Liver (tissue), 9 donors: ENCODE data around the gene DEPDC5. TPM values are rescaled to one million over a fixed set of nuclear protein-coding genes. Genes with fewer than 3 reads are reported as not detected.

ENCODE experiments used
- DNase-seq: peaks from one replicate; pipeline ENCODE4 v3.0.0-alpha.2; 2017; ENCODE audit warnings: low spot score
- H3K27ac ChIP-seq, 2 donors: one replicate each; pipeline ENCODE4 v1.7.0; 2013; ENCODE audit warnings: inconsistent platforms in 2 of 2, low read length in 2 of 2, control low read depth in 1 of 2, low read depth in 1 of 2, mild to moderate bottlenecking in 1 of 2
- H3K27me3 ChIP-seq, 4 donors: one replicate each; pipeline versions ENCODE4 v1.6.1 to v1.7.0; 2013; ENCODE audit warnings: low read length in 3 of 4, inconsistent platforms in 1 of 4, mild to moderate bottlenecking in 1 of 4, moderate library complexity in 1 of 4; ENCODE audit not compliant: control insufficient read depth in 4 of 4, insufficient read depth in 4 of 4
- H3K36me3 ChIP-seq, 4 donors: one replicate each; pipeline versions ENCODE4 v1.6.1 to v1.7.0; 2013; ENCODE audit warnings: low read length in 3 of 4, mild to moderate bottlenecking in 3 of 4, low read depth in 1 of 4, moderate library complexity in 1 of 4; ENCODE audit not compliant: control insufficient read depth in 4 of 4, insufficient read depth in 3 of 4
- H3K4me1 ChIP-seq, 4 donors: one replicate each; pipeline versions ENCODE4 v1.6.1 to v1.7.0; 2013; ENCODE audit warnings: low read length in 3 of 4, mild to moderate bottlenecking in 3 of 4, moderate library complexity in 1 of 4; ENCODE audit not compliant: control insufficient read depth in 4 of 4, insufficient read depth in 4 of 4
- H3K4me3 ChIP-seq, 3 donors: one replicate each; pipeline versions ENCODE4 v1.6.1 to v1.7.0; 2013; ENCODE audit warnings: low read length in 3 of 3, control low read depth in 1 of 3, low read depth in 1 of 3, mild to moderate bottlenecking in 1 of 3
- H3K9ac ChIP-seq, 2 donors: one replicate each; pipeline ENCODE4 v1.7.0; 2013; ENCODE audit warnings: low read length in 2 of 2, mild to moderate bottlenecking in 2 of 2, moderate library complexity in 2 of 2, control low read depth in 1 of 2, low read depth in 1 of 2
- H3K9me3 ChIP-seq, 4 donors: one replicate each; pipeline versions ENCODE4 v1.6.1 to v1.7.0; 2013; ENCODE audit warnings: low read length in 3 of 4; ENCODE audit not compliant: control insufficient read depth in 4 of 4
- EGR1 ChIP-seq, 2 donors: IDR thresholded peaks; 2 replicates each; pipeline ENCODE4 v1.6.1; 2016 to 2018; ENCODE audit warnings: antibody characterized with exemption in 2 of 2, low read depth in 2 of 2
- FOXA1 ChIP-seq: IDR thresholded peaks from 2 replicates; pipeline ENCODE4 v1.6.1; 2016; ENCODE audit warnings: antibody characterized with exemption
- FOXA2 ChIP-seq: IDR thresholded peaks from 2 replicates; pipeline ENCODE4 v1.6.1; 2016; ENCODE audit warnings: antibody characterized with exemption
- GABPA ChIP-seq, 2 donors: IDR thresholded peaks in 1 of 2; conservative IDR thresholded peaks in 1 of 2; 2 replicates each; pipeline ENCODE4 v1.6.1; 2016; ENCODE audit warnings: antibody characterized with exemption in 2 of 2, mild to moderate bottlenecking in 1 of 2, moderate library complexity in 1 of 2
- HNF4A ChIP-seq, 2 donors: conservative IDR thresholded peaks; 2 replicates each; pipeline ENCODE4 v1.6.1; 2016; ENCODE audit warnings: antibody characterized with exemption in 2 of 2, mild to moderate bottlenecking in 2 of 2
- HNF4G ChIP-seq: IDR thresholded peaks from 2 replicates; pipeline ENCODE4 v1.6.1; 2016; ENCODE audit warnings: antibody characterized with exemption
- JUND ChIP-seq, 2 donors: IDR thresholded peaks; 2 replicates each; pipeline ENCODE4 v1.6.1; 2016; ENCODE audit warnings: antibody characterized with exemption in 2 of 2
- MAX ChIP-seq: IDR thresholded peaks from 2 replicates; pipeline ENCODE4 v1.6.1; 2016; ENCODE audit warnings: antibody characterized with exemption
- NR2F2 ChIP-seq: IDR thresholded peaks from 2 replicates; pipeline ENCODE4 v1.6.1; 2016; ENCODE audit warnings: antibody characterized with exemption
- RAD21 ChIP-seq, 2 donors: IDR thresholded peaks; 2 replicates each; pipeline ENCODE4 v1.6.1; 2016; ENCODE audit warnings: antibody characterized with exemption in 2 of 2, mild to moderate bottlenecking in 2 of 2
- REST ChIP-seq: IDR thresholded peaks from 2 replicates; pipeline ENCODE4 v1.6.1; 2016; ENCODE audit warnings: antibody characterized with exemption, mild to moderate bottlenecking
- RXRA ChIP-seq, 2 donors: IDR thresholded peaks; 2 replicates each; pipeline ENCODE4 v1.6.1; 2017 to 2018; ENCODE audit warnings: antibody characterized with exemption in 2 of 2, mild to moderate bottlenecking in 1 of 2
- SP1 ChIP-seq: IDR thresholded peaks from 2 replicates; pipeline ENCODE4 v1.6.1; 2018; ENCODE audit warnings: antibody characterized with exemption, mild to moderate bottlenecking
- TAF1 ChIP-seq: conservative IDR thresholded peaks from 2 replicates; pipeline ENCODE4 v1.6.1; 2016; ENCODE audit warnings: antibody characterized with exemption, mild to moderate bottlenecking
- YY1 ChIP-seq: IDR thresholded peaks from 2 replicates; pipeline ENCODE4 v1.6.1; 2016; ENCODE audit warnings: antibody characterized with exemption, mild to moderate bottlenecking
- WGBS: extraction: QIAGEN DNeasy Blood & Tissue Kit; methylation state at CpG from one replicate; pipeline ENCODE4 v1.1.7; 2013; 5-methylcytosine and 5-hydroxymethylcytosine counted together
- polyA plus RNA-seq, 2 donors: library from polyadenylated mRNA; stranded (reverse) in 1 of 2; unstranded in 1 of 2; fragments of 200-250 nt in 1 of 2; fragments of >200 nt in 1 of 2; fragmentation: Nextera tagmentation in 1 of 2; extraction: Ambion mirVana in 1 of 2; gene quantifications; one replicate each; pipeline versions ENCODE4 v1.2.1 to v1.2.3, GENCODE V29; 2013 to 2015
- total RNA-seq, 2 donors: library from RNA; depleted of rRNA; stranded (reverse); fragments of >200 nt; gene quantifications; one replicate each; pipeline ENCODE4 v1.2.3, GENCODE V29; 2014
- TF ChIP-seq, protein P1 (sequence below): fragments of 150-350 bp; IDR thresholded peaks from 2 replicates; pipeline ENCODE4 v1.5.1; 2017; ENCODE audit warnings: improper control_type of control experiment, low read depth, low read length; ENCODE audit not compliant: missing input control
- TF ChIP-seq, protein P2 (sequence below): IDR thresholded peaks from 2 replicates; pipeline ENCODE4 v1.6.1; 2016; ENCODE audit warnings: antibody characterized with exemption
- TF ChIP-seq, protein P3 (sequence below): IDR thresholded peaks from 2 replicates; pipeline ENCODE4 v1.6.1; 2016; ENCODE audit warnings: antibody characterized with exemption
- donor health status: healthy.
- donor health status: healthy.
- donor health status: healthy.
- donor health status: healthy.
- donor health status: healthy.

DEPDC5 gene
- total and polyA plus RNA-seq, 4 donors = 5.5 to 19.4 (median 12.6) TPM

GRCh38 chr22:31719850-31720471 is 33.9 kb upstream of the DEPDC5 start:
- no peaks in the 10 kb centered on the region for H3K27me3 ChIP-seq
- TF ChIP-seq JUND (IDR thresholded peaks at IDR 0.05) (no peak), REST (no peak), RXRA (IDR thresholded peaks at IDR 0.05) (no peak), GABPA (IDR thresholded peaks at IDR 0.05 in 1 of 2, conservative IDR thresholded peaks at IDR 0.05 in 1 of 2) (no peak)
- TF ChIP-seq, protein P1, sequence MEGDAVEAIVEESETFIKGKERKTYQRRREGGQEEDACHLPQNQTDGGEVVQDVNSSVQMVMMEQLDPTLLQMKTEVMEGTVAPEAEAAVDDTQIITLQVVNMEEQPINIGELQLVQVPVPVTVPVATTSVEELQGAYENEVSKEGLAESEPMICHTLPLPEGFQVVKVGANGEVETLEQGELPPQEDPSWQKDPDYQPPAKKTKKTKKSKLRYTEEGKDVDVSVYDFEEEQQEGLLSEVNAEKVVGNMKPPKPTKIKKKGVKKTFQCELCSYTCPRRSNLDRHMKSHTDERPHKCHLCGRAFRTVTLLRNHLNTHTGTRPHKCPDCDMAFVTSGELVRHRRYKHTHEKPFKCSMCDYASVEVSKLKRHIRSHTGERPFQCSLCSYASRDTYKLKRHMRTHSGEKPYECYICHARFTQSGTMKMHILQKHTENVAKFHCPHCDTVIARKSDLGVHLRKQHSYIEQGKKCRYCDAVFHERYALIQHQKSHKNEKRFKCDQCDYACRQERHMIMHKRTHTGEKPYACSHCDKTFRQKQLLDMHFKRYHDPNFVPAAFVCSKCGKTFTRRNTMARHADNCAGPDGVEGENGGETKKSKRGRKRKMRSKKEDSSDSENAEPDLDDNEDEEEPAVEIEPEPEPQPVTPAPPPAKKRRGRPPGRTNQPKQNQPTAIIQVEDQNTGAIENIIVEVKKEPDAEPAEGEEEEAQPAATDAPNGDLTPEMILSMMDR = no peak
- no peaks in the 10 kb centered on the region for H3K9me3 ChIP-seq
- 92% methylated on average over 7 of the region's 7 CpGs for WGBS
- peaks cover 6 to 55% (median 41%) of the 10 kb centered on the region in 4 donors for H3K36me3 ChIP-seq
- no peak overlapping the region for H3K4me3 ChIP-seq
- H3K9ac ChIP-seq = no peak overlapping the region
- no peak overlapping the region for H3K27ac ChIP-seq
- no peak for DNase-seq
- H3K4me1 ChIP-seq = no peaks in the 10 kb centered on the region

GRCh38 chr22:31723723-31724122 is 30.1 kb upstream of the DEPDC5 start:
- Histone ChIP-seq H3K36me3 (peaks cover 3 to 35% (median 21%) of the 10 kb centered on the region in 4 donors), H3K4me1 (no peaks in the 10 kb centered on the region)
- TF ChIP-seq REST (no peak), JUND (IDR thresholded peaks at IDR 0.05) (no peak), NR2F2 (no peak), HNF4G (no peak), GABPA (IDR thresholded peaks at IDR 0.05 in 1 of 2, conservative IDR thresholded peaks at IDR 0.05 in 1 of 2) (no peak), RAD21 (IDR thresholded peaks at IDR 0.05) (no peak), SP1 (no peak), FOXA1 (no peak), HNF4A (conservative IDR thresholded peaks at IDR 0.05) (no peak), FOXA2 (no peak), YY1 (no peak), RXRA (IDR thresholded peaks at IDR 0.05) (no peak), TAF1 (no peak), EGR1 (IDR thresholded peaks at IDR 0.05; ENCODE audit: low read depth in 2 of 2) (no peak), MAX (no peak)
- TF ChIP-seq, protein P2, sequence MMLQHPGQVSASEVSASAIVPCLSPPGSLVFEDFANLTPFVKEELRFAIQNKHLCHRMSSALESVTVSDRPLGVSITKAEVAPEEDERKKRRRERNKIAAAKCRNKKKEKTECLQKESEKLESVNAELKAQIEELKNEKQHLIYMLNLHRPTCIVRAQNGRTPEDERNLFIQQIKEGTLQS = no peak
- TF ChIP-seq, protein P3, sequence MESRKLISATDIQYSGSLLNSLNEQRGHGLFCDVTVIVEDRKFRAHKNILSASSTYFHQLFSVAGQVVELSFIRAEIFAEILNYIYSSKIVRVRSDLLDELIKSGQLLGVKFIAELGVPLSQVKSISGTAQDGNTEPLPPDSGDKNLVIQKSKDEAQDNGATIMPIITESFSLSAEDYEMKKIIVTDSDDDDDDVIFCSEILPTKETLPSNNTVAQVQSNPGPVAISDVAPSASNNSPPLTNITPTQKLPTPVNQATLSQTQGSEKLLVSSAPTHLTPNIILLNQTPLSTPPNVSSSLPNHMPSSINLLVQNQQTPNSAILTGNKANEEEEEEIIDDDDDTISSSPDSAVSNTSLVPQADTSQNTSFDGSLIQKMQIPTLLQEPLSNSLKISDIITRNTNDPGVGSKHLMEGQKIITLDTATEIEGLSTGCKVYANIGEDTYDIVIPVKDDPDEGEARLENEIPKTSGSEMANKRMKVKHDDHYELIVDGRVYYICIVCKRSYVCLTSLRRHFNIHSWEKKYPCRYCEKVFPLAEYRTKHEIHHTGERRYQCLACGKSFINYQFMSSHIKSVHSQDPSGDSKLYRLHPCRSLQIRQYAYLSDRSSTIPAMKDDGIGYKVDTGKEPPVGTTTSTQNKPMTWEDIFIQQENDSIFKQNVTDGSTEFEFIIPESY = no peak
- TF ChIP-seq, protein P1 = no peak

More at GRCh38 chr22:31723723-31724122, 30.1 kb upstream of the DEPDC5 start:
- Histone ChIP-seq H3K9me3 (no peaks in the 10 kb centered on the region), H3K27me3 (no peaks in the 10 kb centered on the region), H3K27ac (no peak overlapping the region), H3K9ac (no peak overlapping the region), H3K4me3 (no peak overlapping the region)
- WGBS = 87% methylated on average over 5 of the region's 5 CpGs
- no peak for DNase-seq
